NCI-H460 (cell line): ENCODE measurements around the gene DAZAP1. TPM values are rescaled to one million over a fixed set of nuclear protein-coding genes. Genes with fewer than 3 reads are reported as not detected.

Experiments used
- DNase-seq: peaks from one replicate; pipeline ENCODE4 v3.0.0-alpha.2; 2016; ENCODE audit warnings: low read depth; ENCODE audit errors: extremely low read depth
- total RNA-seq: library from RNA; depleted of rRNA; stranded (reverse); fragments of >200 nt; shearing (Covaris generic); gene quantifications from 2 replicates; pipeline ENCODE4 v1.2.3, GENCODE V29; 2014

Gene DAZAP1
- total RNA-seq, 1 experiment from 2014 or later: 122 TPM

- no peak for DNase-seq
Measured at GRCh38 chr19:1423436-1424191, 16.2 kb downstream of the DAZAP1 start.

- DNase-seq: no peak
Measured at GRCh38 chr19:1424192-1424955, 17.0 kb downstream of the DAZAP1 start.

GRCh38 chr19:1425102-1425837, 17.9 kb downstream of the DAZAP1 start:
- DNase-seq: no peak

GRCh38 chr19:1425902-1426301, 18.5 kb downstream of the DAZAP1 start:
- DNase-seq: no peak

DNA sequence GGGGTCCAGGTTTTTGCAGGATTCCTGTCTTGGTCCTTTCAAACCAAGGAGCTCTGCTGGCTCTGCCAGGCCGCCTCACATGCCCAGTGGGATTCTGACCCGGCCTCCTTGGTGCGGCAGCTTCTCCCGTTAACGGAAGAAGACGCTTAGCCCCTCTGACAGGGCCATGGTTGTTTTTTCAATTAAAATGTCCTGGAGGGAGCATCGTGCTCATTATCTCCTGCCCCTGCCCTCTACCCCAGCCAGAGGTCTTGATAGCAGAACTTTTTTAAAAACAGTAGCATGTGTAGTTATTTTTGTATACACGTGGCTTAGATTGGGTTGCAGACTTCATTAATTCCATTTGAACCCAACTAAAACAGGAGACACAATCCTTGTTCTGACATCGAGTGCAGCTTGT, 19.4 kb downstream of the DAZAP1 start:
- no peak for DNase-seq

GRCh38 chr19:1427221-1427920, 20.0 kb downstream of the DAZAP1 start:
- no peak for DNase-seq

- DNase-seq: no peak
Measured at GRCh38 chr19:1428738-1429391, 21.5 kb downstream of the DAZAP1 start.

DNA sequence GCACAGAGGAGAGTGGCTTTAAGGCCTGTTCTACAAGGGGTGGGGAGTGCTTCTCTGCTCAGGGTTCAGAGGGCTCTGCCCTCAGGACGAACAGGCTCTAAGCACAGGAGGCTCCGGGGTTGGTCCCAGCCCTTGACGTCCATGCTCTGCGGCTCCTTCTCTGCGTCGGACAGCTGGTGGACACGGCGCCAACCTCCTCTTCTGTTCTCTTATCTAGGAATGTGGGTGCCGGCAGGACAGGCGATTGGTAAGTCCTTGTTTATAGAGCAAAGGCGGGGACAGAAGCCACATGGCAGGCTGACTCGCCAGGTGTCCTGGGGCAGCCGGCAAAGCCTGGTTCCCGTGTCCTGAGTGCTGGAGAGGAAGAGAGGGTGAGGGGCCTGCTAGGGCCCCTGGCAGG, 22.4 kb downstream of the DAZAP1 start:
- no peak for DNase-seq

DNA sequence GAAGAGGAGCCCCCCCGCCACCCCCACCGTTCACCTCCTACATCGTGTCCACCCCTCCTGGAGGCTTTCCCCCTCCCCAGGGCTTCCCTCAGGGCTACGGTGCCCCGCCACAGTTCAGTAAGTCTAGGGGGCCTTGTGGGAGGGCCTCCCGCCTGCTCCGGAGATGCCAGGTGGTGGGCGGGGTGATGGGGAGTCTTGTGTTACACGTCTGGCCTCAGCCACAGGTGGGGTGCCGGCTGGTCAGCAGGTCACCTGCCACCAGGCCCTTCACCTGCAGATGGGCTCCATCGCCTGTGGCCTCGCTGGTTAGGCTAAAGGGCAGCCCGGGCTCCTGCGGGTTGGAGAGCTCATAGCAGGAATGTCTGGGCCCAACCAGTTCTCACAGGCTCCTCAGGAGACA, 22.9 kb downstream of the DAZAP1 start:
- DNase-seq: no peak

- DNase-seq: no peak
Measured at GRCh38 chr19:1431759-1432506, 24.5 kb downstream of the DAZAP1 start.

DNA sequence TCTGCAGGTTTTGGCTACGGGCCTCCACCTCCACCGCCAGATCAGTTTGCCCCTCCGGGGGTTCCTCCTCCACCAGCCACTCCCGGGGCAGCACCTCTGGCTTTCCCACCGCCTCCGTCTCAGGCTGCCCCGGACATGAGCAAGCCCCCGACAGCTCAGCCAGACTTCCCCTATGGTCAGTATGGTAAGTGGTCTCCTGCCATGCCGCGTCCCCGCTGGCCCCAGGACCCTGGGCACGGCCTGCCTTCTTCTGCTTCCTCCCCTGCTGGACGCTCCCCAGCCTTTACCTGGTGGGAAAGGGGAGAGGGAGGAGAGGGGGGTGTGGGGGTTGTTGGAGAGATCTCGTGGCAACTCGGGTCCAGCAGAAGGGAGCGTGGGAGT, 25.1 kb downstream of the DAZAP1 start:
- no peak for DNase-seq

- no peak for DNase-seq
Measured at GRCh38 chr19:1433119-1434039, 26.0 kb downstream of the DAZAP1 start.

DNA sequence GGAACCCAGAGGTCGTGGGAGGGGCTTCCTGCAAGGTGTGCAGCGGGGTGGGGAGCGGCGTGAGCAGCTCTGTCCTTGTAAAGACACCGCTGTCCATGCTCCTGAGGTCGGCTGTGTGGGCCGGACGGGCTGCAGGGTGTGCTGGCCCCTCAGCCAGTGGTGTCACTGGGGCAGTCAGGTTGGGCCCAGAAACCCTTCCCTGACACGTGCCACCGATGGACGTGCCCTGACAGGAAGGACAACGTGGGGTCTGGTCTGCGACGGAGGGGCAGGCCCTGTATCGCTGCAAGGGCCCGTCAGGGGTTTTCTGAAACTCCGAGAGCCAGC, 26.6 kb downstream of the DAZAP1 start:
- no peak for DNase-seq

GRCh38 chr19:1434577-1435060, 27.2 kb downstream of the DAZAP1 start:
- no peak for DNase-seq

DNA sequence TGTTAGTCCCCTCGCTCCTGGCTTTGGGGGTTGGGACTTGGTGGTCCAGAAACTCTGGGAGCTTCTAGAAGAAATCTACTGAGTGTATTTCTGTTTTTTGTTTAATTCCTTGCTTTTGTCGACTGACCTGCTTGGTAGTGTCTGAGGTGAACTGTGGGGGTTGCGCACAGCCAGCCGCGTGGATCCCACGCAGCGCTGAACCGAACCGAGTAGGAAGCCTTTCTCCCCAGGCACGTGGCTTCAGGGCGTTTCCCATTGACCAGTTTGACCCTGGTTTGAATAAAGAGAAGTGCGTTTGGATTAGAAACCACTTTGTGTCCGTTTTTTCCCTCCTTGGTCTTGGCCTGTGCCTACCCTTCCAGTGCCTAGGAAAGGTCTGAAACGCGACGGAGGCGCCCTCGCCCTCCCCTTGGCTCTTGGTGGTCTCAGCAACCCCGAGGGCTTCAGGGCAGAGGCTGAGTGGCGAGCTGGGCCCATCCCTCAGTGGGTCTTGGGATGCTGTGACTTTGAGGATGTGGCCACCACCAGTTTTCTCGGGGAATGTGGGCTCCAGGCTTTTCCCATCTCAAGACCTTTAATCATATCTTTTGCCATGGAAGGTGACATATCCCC, 28.1 kb downstream of the DAZAP1 start:
- no peak for DNase-seq

- no peak for DNase-seq
Measured at GRCh38 chr19:1437609-1438008, 30.2 kb downstream of the DAZAP1 start.

GRCh38 chr19:1438035-1438932, 30.9 kb downstream of the DAZAP1 start, which contains the start of gene RPS15:
Gene RPS15, plus strand, starts transcription at chr19:1438396. Its CDS starts 30 bp downstream, at chr19:1438426.
- peak; percentile 86 for DNase-seq
